HG03045 (cell line): Measurements from ENCODE around the gene CLPSL1.

ENCODE experiments used
- ATAC-seq: cut with Tn5 transposase; IDR thresholded peaks from one replicate; pipeline ENCODE4 v1.9.1; 2021; ENCODE audit warnings: mild to moderate bottlenecking, moderate library complexity; ENCODE audit not compliant: unreplicated experiment

Gene CLPSL1

DNA sequence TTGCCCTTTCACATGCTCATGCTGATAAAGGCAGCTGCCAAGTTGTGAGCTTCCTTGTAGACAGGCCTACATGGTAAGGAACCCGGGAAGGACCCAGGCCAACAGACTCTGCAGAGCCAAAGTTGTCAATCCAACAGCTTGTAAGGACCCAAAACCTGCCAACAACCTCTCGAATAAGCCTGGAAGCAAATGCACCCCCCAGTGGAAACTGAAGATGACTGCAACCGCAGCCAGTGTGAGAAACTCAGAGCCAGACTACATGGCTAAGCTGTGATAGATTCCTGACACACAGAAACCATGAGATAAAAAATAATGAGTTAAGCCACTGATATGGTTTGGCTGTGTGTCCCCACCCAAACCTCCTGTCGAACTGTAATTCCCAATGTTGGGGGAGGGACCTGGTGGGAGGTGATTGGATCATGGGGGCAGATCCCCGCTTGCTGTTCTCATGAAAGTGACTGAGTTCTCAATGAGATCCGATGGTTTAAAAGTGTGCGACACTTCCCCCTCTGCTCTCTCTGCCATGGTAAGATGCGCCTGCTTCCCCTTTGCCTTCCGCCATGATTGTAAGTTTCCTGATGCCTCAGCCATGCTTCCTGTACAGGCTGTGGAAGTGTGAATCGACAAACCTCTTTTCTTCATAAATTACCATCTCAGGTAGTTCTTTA is 23.2 kb upstream of the CLPSL1 start:
- no peak for ATAC-seq

- ATAC-seq: no peak
Observed at GRCh38 chr6:35759426-35759825, 21.4 kb upstream of the CLPSL1 start.

- ATAC-seq: no peak
Observed at GRCh38 chr6:35765739-35766138, 15.1 kb upstream of the CLPSL1 start.

GRCh38 chr6:35769211-35769610 is 11.6 kb upstream of the CLPSL1 start:
- ATAC-seq: no peak

GRCh38 chr6:35771343-35771627 is 9.5 kb upstream of the CLPSL1 start:
- ATAC-seq: no peak

GRCh38 chr6:35774116-35774794 is 6.6 kb upstream of the CLPSL1 start:
- ATAC-seq: no peak

DNA sequence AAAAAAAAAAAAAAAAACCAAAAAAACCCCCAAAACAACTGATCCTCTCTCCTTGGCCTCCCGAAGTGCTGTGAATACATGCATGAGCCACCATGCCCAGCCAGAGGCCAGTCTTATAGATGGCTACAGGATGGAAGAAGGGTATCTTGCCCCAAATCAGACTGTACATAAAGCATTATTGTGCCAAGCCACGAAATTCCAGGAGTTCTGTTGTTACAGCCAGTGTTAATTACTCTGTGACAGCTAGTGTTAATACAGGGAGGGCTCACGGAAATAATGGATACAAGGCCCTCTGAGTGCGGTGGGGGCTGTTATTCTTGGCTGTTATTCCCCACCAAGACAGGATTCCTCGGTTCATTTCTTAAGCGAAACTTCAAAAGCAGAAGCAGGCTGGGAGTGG is 5.8 kb upstream of the CLPSL1 start:
- no peak for ATAC-seq

- no peak for ATAC-seq
Observed at GRCh38 chr6:35776364-35777215, 4.2 kb upstream of the CLPSL1 start, which contains the start of gene CLPSL2. CLPSL2 (plus strand) TSS chr6:35776598; CDS start chr6:35776619, 21 bp downstream.

DNA sequence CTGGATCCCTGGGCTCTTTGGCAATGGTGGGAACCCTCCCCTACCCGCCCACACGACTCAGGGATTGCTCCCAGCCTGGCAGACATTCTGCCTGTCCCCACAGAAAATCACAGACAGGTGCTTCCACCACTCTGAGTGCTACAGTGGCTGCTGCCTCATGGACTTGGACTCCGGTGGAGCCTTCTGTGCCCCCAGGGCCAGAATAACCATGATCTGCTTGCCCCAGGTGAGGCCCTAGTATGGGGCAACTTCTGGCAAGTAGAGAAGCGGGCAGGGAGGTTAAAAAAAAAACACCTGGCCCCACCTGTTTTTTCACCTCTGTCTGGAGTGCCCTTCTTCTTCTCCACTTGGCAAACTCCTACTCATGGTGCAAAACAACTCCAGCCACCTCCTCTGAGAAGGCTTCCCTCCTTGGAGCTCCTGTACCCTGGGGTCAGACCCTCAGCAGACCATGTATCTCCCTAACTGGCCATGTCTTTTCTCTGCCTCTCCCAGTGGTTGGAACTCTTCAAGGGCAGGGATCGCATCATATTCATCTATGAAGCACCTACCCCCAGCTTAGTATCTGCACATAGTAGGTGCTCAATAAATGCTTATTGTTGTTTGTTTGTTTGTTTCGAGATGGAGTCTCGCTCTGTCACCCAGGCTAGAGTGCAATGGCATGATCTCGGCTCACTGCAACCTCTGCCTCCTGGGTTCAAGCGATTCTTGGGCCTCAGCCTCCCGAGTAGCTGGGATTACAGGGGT is 3.3 kb upstream of the CLPSL1 start:
- ATAC-seq: no peak

DNA sequence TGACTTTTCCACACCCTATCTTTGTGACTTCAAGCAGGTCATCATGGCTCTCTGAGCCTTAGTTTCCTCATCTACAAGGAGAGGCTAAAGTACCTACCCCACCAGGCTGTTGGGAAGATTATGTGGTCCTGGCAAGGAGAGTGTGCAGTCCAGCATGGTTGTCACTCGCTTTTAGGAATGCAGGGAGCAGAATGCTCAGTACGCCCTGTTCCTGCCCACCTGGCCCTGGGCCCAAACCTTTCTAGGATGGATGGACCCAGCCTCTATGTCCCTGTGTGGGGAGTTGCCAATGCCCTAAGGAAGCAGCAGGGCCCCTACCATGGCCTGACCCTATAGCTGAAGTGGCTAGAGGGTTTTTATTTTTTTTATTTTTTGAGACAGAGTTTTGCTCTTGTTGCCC is 2.4 kb upstream of the CLPSL1 start:
- ATAC-seq: no peak

- ATAC-seq: no peak
Observed at GRCh38 chr6:35781290-35781689, 471 bp downstream of the CLPSL1 start.

DNA sequence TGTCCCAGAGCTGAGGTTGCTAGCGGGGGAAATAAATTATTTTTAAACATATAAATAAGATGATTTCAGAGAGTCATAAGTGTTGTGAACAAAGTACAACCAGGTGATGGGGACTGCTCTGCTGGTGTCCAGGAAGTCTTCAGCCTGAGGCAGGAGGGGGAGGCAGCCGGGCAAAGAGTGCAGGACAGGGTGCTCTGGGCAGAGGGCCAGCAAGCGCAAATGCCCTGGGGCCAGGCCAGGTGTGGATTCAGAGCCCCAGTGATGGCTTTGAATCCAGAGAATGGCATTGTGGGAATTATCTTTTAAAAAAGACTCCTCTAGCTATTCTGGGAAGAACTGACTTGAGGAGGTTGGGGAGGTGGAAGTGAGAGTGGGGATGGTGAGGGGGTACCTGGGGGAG is 1.6 kb downstream of the CLPSL1 start:
- ATAC-seq: no peak

- no peak for ATAC-seq
Observed at GRCh38 chr6:35784200-35784599, 3.4 kb downstream of the CLPSL1 start.

GRCh38 chr6:35786272-35786671 is 5.5 kb downstream of the CLPSL1 start:
- ATAC-seq: no peak

DNA sequence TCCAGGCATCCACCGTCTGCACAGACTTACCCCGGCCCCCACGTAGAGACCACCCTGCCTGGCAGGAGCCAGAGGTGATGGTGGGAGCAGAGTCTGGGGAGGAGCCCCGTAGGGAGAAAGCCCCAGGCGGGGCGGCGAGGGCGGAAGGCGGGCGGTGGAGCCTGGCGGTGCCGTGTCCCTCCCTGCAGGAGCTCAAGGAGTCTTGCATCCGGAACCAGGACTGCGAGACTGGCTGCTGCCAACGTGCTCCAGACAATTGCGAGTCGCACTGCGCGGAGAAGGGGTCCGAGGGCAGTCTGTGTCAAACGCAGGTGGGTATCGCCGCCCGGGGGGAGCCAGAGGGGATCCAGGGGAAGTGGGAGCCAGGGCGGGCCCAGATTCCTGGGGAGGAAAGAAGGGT is 6.0 kb downstream of the CLPSL1 start:
- ATAC-seq: no peak

GRCh38 chr6:35787266-35788218 is 6.7 kb downstream of the CLPSL1 start:
- no peak for ATAC-seq

GRCh38 chr6:35788423-35788982 is 7.7 kb downstream of the CLPSL1 start:
- no peak for ATAC-seq

DNA sequence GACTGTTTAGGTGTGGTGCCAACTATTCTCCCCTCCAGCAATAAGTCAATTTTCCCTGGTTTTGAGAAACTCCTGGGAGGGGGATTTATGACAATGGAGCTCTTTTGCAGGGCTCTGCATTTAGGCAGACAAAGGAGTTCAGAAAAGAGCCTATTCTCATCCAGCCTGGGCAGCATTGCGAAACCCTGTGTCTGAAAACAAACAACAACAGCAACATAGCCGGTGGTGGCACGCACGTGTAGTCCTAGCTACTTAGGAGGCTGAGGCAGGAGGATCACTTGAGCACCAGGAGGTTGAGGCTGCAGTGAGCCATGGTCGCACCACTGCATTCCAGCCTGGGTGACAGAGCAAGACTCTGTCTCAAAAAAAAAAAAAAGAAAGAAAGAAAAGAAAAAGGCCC is 9.9 kb downstream of the CLPSL1 start:
- ATAC-seq: no peak

GRCh38 chr6:35794536-35795452 is 14.0 kb downstream of the CLPSL1 start:
- no peak for ATAC-seq
